AG09309 (cell line): ENCODE results near the gene PRKACA.

Source experiments
- DNase-seq: peaks from one replicate; pipeline ENCODE4 v3.0.0-alpha.2; 2010; ENCODE audit warnings: low read depth
- H3K4me3 ChIP-seq: 2 replicates; pipeline ENCODE4 v1.5.1; 2011; ENCODE audit warnings: mild to moderate bottlenecking, low read depth, low read length, moderate library complexity; ENCODE audit not compliant: control insufficient read depth
- CTCF ChIP-seq: IDR thresholded peaks from 2 replicates; pipeline ENCODE4 v1.5.1; 2011; ENCODE audit warnings: mild to moderate bottlenecking, low read depth, low read length, inconsistent platforms; ENCODE audit not compliant: insufficient read depth, control insufficient read depth; ENCODE audit errors: missing control alignments

PRKACA gene

DNA sequence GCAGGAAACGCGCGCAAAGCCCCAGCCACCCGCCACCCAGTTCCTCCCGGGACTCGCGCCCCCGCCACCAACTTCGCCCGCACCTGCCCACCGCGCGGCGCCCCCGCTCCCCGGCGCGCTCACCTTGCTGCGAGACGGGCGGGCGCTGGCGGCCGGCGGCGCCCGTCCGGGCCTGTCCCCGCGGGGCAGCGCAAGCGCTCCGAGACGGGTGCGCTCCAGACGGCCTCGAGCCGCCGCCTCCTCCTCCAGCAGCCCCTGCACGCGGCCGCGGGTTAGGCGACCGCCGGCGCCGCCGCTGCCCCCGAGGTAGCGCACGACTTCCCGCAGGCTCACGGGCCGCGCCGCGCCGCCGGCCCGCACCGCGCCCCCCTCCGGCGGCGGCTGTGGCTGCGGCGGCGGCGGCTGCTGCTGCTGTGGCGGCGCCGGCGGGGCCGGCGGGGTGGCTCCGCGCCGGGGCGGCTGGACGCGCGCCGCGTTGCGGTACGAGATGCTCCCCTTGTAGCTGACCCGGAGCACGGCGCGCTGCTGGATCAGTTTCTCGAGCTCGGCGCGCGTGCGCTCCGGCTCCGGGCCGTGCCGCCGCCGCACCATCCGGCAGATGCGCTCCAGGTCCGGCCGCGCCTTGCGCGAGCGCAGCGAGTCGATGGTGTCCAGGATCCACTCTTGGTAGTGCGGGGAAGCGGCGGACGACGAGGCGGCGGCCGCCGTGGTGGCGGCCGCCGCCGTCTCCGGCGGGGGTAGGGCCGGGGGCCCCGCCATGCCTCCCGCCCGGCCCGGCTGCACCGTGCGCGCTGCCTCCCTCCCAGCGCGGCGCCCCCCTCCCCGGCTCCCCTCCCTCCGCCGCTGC, 27.7 kb downstream of the PRKACA start:
- H3K4me3 ChIP-seq: peak overlapping the region; percentile 78
- TF ChIP-seq CTCF: no peak
- DNase-seq: no peak

DNA sequence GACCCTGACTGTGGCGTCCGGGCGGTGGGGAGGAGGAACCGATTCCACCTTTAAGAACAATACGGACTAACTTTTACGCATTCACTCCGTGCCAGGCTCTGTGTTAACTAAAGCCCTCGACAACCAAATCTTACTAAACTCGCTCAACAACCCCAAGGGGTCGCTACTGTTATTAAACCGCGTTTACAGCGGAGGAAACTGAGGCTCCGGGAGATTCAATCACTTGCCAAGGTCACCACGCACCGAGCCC, 28.2 kb downstream of the PRKACA start:
- peak; percentile 9 for TF ChIP-seq CTCF
- no peak for DNase-seq
- peak overlapping the region; percentile 34 for H3K4me3 ChIP-seq

DNA sequence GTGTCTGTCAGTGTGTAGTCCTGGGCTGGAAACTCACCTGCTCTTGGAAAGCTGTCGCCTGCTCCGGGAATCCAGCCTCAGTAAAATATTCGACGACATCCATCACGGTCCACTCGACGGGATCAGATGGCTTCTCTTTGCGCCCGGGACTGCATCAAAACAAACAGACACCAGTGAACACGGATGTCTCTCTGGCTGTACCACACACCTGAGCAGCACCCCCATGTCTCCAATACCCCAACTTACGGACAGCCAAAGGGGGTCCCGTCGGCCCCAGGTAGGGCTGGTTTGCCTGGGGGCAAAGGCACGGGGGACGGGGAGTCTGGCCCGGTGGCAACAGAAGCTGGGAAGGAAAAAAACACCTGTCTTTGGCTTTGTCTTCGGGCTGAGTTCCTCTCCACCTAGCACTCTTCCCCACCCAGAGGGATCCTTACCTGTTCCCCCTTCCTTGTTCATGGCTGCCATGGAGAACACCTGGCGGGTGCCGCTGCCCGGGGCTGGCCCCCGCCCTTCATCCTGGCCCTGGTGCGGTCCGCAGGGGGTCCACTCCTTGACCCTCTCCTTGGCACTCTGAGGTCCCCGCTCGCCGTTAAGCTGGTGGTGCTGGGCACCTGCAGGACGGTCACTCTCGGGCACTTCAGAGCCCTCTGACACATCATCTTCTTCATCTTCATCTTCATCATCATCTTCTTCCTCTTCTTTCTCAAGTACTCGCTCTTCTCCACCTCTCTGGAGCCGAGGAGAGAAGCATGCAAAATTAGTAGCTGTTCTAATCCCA, 28.7 kb downstream of the PRKACA start:
- TF ChIP-seq CTCF: no peak

DNA sequence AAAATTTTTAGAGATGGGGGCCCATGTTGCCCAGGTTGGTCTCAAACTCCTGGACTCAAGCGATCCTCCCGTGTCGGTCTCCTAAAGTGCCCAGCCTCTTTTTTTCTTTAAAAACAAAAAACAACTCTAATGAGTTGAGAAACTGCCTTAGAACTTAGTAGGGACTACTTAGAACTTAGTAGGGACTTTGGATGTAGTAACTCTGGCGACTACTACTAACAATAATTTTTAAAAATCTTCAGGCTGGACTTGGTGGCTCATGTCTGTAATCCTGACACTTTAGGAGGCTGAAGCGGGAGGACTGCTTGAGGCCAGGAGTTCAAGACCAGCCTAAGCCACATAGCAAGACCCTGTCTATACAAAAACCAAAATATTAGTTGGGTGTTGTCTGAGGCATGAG, 31.5 kb downstream of the PRKACA start:
- DNase-seq: no peak
- no peak for TF ChIP-seq CTCF
- H3K4me3 ChIP-seq: no peak overlapping the region

More for the DNA sequence above, 28.7 kb downstream of the PRKACA start:
- H3K4me3 ChIP-seq: peak overlapping the region; percentile 34
- DNase-seq: no peak

- no peak for DNase-seq
- TF ChIP-seq CTCF: no peak
Observed at GRCh38 chr19:14085309-14085995, 32.1 kb downstream of the PRKACA start, which contains the start of gene C19orf67. C19orf67 (minus strand) TSS chr19:14085783; CDS start chr19:14085627, 156 bp downstream.

GRCh38 chr19:14082675-14082960, 34.9 kb downstream of the PRKACA start:
- no peak for DNase-seq
- H3K4me3 ChIP-seq: no peak overlapping the region; the same call in 1 of the 2 replicates
- TF ChIP-seq CTCF: no peak

More at GRCh38 chr19:14085309-14085995, 32.1 kb downstream of the PRKACA start, which contains the start of gene C19orf67:
- H3K4me3 ChIP-seq: no peak within 1 kb of the TSS
